HK-2 (cell line): ENCODE results near the gene CALR.
"Not testable (repeated sequence)": the region's sequence is repeated elsewhere in the genome, so short reads cannot be mapped to it uniquely, and the experiment has no call there.

Experiments
- DNase-seq: peaks from one replicate; pipeline ENCODE4 v3.0.0-alpha.2; 2018; ENCODE audit not compliant: unreplicated experiment

The CALR gene

GRCh38 chr19:12933287-12934072, 4.9 kb upstream of the CALR start, which contains the start of gene FARSA:
FARSA (minus strand) TSS chr19:12933711; CDS start chr19:12933696, 15 bp downstream.
- peak; percentile 92 for DNase-seq

GRCh38 chr19:12935071-12935470, 3.3 kb upstream of the CALR start:
- DNase-seq = no peak

DNA sequence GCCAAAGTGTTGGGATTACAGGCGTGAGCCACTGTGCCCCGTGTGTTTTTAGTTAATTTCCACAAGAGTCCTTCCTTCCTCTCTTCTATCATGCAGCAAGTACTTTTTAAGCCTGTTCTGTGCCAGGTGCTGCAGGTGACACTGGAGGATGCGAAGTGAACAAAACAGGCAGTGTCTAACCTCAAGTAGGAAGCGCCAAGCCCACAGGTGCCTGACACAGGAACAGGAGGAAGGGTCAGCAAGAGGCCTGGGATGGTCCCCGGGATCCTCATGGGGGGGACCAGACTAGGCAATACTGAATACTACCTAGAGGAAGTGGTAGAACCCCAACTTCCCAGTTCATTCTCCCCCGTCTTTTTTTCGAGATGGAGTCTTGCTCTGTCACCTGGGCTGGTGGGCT, 1.8 kb upstream of the CALR start:
- DNase-seq = no peak

GRCh38 chr19:12937093-12937926, 1.1 kb upstream of the CALR start:
- peak; percentile 64 for DNase-seq

GRCh38 chr19:12938779-12939601, 581 bp downstream of the CALR start:
- DNase-seq = no peak

DNA sequence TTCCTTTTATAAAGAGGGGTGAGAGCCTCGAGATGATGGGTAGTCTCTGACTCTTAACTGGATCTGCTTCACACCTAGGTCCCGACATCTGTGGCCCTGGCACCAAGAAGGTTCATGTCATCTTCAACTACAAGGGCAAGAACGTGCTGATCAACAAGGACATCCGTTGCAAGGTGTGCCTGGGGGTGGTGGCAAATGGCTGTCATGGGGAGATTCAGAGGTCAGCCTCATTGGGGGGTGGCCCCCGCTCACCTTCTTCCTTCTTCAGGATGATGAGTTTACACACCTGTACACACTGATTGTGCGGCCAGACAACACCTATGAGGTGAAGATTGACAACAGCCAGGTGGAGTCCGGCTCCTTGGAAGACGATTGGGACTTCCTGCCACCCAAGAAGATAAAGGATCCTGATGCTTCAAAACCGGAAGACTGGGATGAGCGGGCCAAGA, 1.6 kb downstream of the CALR start:
- no peak for DNase-seq

- no peak for DNase-seq
These were observed 2.5 kb downstream of the CALR start for GRCh38 chr19:12940897-12941296.

DNA sequence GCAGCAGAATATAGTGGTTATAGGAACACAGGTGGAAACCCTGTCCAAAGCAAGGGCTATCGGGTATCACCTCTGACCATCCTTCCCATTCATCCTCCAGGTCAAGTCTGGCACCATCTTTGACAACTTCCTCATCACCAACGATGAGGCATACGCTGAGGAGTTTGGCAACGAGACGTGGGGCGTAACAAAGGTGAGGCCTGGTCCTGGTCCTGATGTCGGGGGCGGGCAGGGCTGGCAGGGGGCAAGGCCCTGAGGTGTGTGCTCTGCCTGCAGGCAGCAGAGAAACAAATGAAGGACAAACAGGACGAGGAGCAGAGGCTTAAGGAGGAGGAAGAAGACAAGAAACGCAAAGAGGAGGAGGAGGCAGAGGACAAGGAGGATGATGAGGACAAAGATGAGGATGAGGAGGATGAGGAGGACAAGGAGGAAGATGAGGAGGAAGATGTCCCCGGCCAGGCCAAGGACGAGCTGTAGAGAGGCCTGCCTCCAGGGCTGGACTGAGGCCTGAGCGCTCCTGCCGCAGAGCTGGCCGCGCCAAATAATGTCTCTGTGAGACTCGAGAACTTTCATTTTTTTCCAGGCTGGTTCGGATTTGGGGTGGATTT, 5.1 kb downstream of the CALR start:
- DNase-seq = no peak

- DNase-seq = no peak
These were observed 5.8 kb downstream of the CALR start for GRCh38 chr19:12944104-12944674.

DNA sequence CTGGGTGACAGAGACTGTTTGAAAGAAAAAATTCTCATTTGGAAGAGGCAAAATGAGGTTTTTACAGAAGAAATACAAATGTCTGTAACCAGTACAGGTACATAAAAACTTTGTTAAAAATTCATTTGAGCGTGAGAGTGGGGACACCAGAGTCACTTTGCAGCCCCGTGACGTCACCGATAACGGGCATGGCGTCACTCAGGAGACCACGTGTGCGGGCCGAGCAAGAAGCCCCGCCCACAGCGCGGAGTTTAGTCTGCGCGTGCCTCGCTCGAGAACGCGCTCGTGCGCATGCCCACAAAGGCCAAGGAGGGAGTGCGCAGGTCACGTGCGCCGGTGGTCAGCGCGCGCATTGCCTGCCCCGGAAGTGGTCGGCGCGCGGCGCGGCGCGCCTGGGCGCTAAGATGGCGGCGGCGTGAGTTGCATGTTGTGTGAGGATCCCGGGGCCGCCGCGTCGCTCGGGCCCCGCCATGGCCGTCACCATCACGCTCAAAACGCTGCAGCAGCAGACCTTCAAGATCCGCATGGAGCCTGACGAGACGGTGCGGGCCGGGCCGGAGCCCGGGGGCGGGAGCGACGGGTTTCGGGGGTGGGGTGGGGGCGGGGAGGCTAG, 7.2 kb downstream of the CALR start, which contains the start of gene RAD23A:
RAD23A (plus strand) TSS at position 384 of the 613 bp plus-strand sequence; CDS start at position 471, 87 bp downstream.
- DNase-seq = peak; percentile 97

- DNase-seq = peak; percentile 82
These were observed 7.8 kb downstream of the CALR start for GRCh38 chr19:12946092-12946721.

- DNase-seq = no peak
These were observed 8.5 kb downstream of the CALR start for GRCh38 chr19:12946731-12947496.

DNA sequence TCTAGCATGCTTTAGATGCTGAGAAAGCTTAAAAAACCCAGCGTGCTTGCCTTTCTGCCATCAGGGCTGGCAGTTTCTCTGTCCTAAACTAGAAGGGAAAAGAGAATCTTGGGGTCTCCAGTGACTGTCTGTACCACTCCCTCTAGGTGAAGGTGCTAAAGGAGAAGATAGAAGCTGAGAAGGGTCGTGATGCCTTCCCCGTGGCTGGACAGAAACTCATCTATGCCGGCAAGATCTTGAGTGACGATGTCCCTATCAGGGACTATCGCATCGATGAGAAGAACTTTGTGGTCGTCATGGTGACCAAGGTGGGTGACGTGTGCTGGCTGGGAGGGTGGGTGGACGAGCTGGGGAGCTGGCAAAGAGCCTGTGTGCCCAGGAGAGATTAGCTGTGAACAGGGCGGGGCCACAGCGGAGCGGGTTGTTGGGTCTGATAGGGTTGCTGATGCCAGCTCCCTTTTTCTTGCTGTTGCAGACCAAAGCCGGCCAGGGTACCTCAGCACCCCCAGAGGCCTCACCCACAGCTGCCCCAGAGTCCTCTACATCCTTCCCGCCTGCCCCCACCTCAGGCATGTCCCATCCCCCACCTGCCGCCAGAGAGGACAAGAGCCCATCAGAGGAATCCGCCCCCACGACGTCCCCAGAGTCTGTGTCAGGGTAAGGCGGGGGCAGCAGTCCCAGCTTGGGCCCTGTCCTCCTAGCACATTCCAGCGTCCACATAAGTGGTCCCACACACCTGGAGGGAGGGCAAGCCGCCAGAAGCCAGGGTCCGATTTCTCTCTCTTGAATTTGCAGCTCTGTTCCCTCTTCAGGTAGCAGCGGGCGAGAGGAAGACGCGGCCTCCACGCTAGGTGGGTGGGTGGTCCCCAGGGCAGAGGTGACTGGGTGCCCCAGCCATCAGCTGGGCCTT, 9.5 kb downstream of the CALR start:
- DNase-seq = no peak

- no peak for DNase-seq
These were observed 10.4 kb downstream of the CALR start for GRCh38 chr19:12948612-12949362.

DNA sequence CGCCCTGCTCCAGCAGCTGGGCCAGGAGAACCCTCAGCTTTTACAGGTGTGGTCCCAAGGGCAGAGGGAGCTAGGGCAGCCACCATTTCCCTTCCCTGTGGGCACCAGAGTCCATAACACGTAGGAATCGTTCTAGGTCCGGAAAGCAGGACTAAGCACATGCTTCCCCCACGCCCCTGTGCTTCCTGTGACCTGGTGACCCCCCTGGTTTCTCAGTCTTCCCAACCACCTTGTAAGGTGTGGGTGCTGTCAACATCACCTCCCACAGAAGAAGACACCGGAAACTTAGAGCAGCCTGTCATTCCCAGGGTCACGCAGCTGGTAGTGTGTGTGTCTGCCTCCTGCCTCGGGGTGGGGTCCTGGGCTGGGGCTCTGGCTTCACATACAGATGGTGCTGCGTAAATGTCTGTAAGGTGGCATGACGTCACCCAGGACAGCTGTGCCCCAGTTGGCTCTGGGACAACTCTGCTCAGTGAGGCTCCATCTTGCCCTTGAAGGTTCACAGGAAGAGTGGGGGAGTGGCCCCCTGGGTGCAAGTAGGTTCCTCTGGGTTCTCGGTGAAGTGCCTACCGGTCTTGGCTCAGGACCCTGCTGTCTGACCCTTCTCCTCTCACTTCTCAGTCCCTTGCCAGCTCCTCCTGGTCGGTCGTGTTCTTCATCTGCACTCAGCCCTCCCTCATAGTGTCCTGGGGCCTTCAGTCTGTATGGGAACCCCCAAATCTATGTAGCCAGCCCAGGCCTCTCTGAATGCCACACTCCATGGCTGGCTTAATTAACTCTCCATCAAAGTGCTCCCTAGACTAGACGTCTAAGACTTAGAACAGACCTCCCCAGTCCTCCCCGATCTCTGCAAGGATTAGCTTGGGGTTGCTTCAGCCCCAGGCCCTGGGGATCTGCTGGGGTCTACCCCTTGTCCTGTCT, 11.2 kb downstream of the CALR start:
- DNase-seq = no peak

DNA sequence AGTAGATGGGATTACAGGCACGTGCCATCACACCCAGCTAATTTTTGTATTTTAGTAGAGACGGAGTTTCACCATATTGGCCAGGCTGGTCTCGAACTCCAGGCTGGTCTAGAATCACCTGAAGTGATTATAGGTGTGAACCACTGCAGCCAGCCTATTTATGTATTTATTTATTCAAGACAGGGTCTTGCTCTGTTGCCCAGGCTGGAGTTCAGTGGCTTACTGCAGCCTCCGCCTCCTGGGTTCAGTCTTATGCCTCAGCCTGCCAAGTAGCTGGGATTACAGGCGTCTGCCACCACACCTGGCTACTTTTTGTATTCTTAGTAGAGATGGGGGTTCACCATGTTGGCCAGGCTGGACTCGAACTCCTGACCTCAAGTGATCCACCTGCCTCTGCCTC, 13.6 kb downstream of the CALR start:
- DNase-seq = not testable (repeated sequence)
